GF-D8 (cell line): ENCODE measurements around the gene EPPIN.

Experiments used
- DNase-seq: peaks from one replicate; lab custom pipeline; 2025; lab: John Stamatoyannopoulos, UW

The EPPIN gene

GRCh38 chr20:45538209-45538799 is 8.9 kb downstream of the EPPIN start:
- no peak for DNase-seq

GRCh38 chr20:45527294-45527693 is 19.9 kb downstream of the EPPIN start:
- no peak for DNase-seq

GRCh38 chr20:45523821-45524220 is 23.4 kb downstream of the EPPIN start:
- no peak for DNase-seq

- no peak for DNase-seq
These were observed 28.9 kb downstream of the EPPIN start for GRCh38 chr20:45518282-45518681.

GRCh38 chr20:45515147-45515913 is 31.9 kb downstream of the EPPIN start, which contains the start of gene SPINT3:
Gene SPINT3, minus strand, starts transcription at chr20:45515622. Its CDS starts 14 bp downstream, at chr20:45515608.
- DNase-seq, result no peak

GRCh38 chr20:45510242-45510862 is 36.8 kb downstream of the EPPIN start:
- no peak for DNase-seq

GRCh38 chr20:45509091-45509490 is 38.1 kb downstream of the EPPIN start:
- DNase-seq, result no peak

- no peak for DNase-seq
These were observed 38.9 kb downstream of the EPPIN start for GRCh38 chr20:45508068-45508886.

GRCh38 chr20:45507011-45507820 is 40.0 kb downstream of the EPPIN start:
- no peak for DNase-seq

- DNase-seq, result no peak
These were observed 40.8 kb downstream of the EPPIN start for GRCh38 chr20:45506398-45506797.

GRCh38 chr20:45503403-45503802 is 43.8 kb downstream of the EPPIN start:
- no peak for DNase-seq

- DNase-seq, result no peak
These were observed 44.6 kb downstream of the EPPIN start for GRCh38 chr20:45502561-45502960.

GRCh38 chr20:45501600-45501999 is 45.6 kb downstream of the EPPIN start:
- DNase-seq, result no peak

- no peak for DNase-seq
These were observed 47.2 kb downstream of the EPPIN start for GRCh38 chr20:45500022-45500421.

GRCh38 chr20:45497971-45498494 is 49.2 kb downstream of the EPPIN start:
- no peak for DNase-seq

- DNase-seq, result no peak
These were observed 51.0 kb downstream of the EPPIN start for GRCh38 chr20:45496166-45496565.

GRCh38 chr20:45495501-45495941 is 51.7 kb downstream of the EPPIN start:
- DNase-seq, result no peak
